ENCODE measurements around the gene MCC.

- TF ChIP-seq SPI1 (IDR thresholded peaks at IDR 0.05; ENCODE audit: low read depth, low read length) = no peak
- TF ChIP-seq TAF1 (IDR thresholded peaks at IDR 0.05; ENCODE audit: low read depth, low read length) = no peak
- TF ChIP-seq POLR2A (IDR thresholded peaks at IDR 0.05; ENCODE audit: low read depth, low read length) = no peak
- TF ChIP-seq POLR2AphosphoS5 (IDR thresholded peaks at IDR 0.05; ENCODE audit: low read depth, low read length) = no peak
- TF ChIP-seq PAX5 (IDR thresholded peaks at IDR 0.05; ENCODE audit: insufficient read depth, low read length, severe bottlenecking) = no peak
- no peak for TF ChIP-seq POU2F2 (IDR thresholded peaks at IDR 0.05; ENCODE audit: low read depth, low read length)
These were observed 372.3 kb downstream of the MCC start for GRCh38 chr5:113115956-113116355.

All from GM12891 (cell line).